Amygdala (tissue), 56 donors: ENCODE measurements around the gene PCSK5.
"Not testable (repeated sequence)": the region's sequence is repeated elsewhere in the genome, so short reads cannot be mapped to it uniquely, and the experiment has no call there.

Experiments
- DNase-seq, 56 donors: peaks; one replicate each; lab custom pipeline; 2025; lab: John Stamatoyannopoulos, UW

PCSK5 gene

GRCh38 chr9:76336027-76336426, 445.6 kb downstream of the PCSK5 start:
- DNase-seq, result no peak

- no peak for DNase-seq
Observed at GRCh38 chr9:76338418-76338817, 447.9 kb downstream of the PCSK5 start.

GRCh38 chr9:76341616-76342015, 451.1 kb downstream of the PCSK5 start:
- no peak for DNase-seq

GRCh38 chr9:76342201-76342600, 451.7 kb downstream of the PCSK5 start:
- DNase-seq, result no peak

- DNase-seq, result no peak
Observed at GRCh38 chr9:76342858-76343257, 452.4 kb downstream of the PCSK5 start.

GRCh38 chr9:76349865-76350264, 459.4 kb downstream of the PCSK5 start:
- DNase-seq, result no peak

GRCh38 chr9:76351006-76351405, 460.5 kb downstream of the PCSK5 start:
- DNase-seq, result no peak

GRCh38 chr9:76352026-76352620, 461.6 kb downstream of the PCSK5 start:
- DNase-seq, result no peak

GRCh38 chr9:76353280-76353679, 462.8 kb downstream of the PCSK5 start:
- DNase-seq, result no peak

- no peak for DNase-seq
Observed at GRCh38 chr9:76354221-76354620, 463.7 kb downstream of the PCSK5 start.

- no peak for DNase-seq
Observed at GRCh38 chr9:76355886-76356285, 465.4 kb downstream of the PCSK5 start.

- DNase-seq, result no peak
Observed at GRCh38 chr9:76357555-76357954, 467.1 kb downstream of the PCSK5 start.

GRCh38 chr9:76358628-76359280, 468.3 kb downstream of the PCSK5 start:
- no peak for DNase-seq

- DNase-seq, result no peak
Observed at GRCh38 chr9:76359365-76359764, 468.9 kb downstream of the PCSK5 start.

- no peak for DNase-seq
Observed at GRCh38 chr9:76359766-76360165, 469.3 kb downstream of the PCSK5 start.

- DNase-seq, result not testable (repeated sequence)
Observed at GRCh38 chr9:76362332-76363031, 472.0 kb downstream of the PCSK5 start.

GRCh38 chr9:76363032-76363395, 472.5 kb downstream of the PCSK5 start:
- DNase-seq, result no peak

GRCh38 chr9:76365028-76365427, 474.6 kb downstream of the PCSK5 start:
- no peak for DNase-seq

GRCh38 chr9:76366275-76366674, 475.8 kb downstream of the PCSK5 start:
- DNase-seq, result no peak

- DNase-seq, result no peak
Observed at GRCh38 chr9:76369583-76369982, 479.1 kb downstream of the PCSK5 start.

GRCh38 chr9:76370396-76371023, 480.0 kb downstream of the PCSK5 start:
- no peak for DNase-seq

- no peak for DNase-seq
Observed at GRCh38 chr9:76371901-76372300, 481.4 kb downstream of the PCSK5 start.
